SIG-M5 (cell line): ENCODE measurements around the gene SYT15.
"Not testable (repeated sequence)": the region's sequence is repeated elsewhere in the genome, so short reads cannot be mapped to it uniquely, and the experiment has no call there.

Experiments
- DNase-seq: peaks from one replicate; lab custom pipeline; 2025; lab: John Stamatoyannopoulos, UW

SYT15 gene

DNA sequence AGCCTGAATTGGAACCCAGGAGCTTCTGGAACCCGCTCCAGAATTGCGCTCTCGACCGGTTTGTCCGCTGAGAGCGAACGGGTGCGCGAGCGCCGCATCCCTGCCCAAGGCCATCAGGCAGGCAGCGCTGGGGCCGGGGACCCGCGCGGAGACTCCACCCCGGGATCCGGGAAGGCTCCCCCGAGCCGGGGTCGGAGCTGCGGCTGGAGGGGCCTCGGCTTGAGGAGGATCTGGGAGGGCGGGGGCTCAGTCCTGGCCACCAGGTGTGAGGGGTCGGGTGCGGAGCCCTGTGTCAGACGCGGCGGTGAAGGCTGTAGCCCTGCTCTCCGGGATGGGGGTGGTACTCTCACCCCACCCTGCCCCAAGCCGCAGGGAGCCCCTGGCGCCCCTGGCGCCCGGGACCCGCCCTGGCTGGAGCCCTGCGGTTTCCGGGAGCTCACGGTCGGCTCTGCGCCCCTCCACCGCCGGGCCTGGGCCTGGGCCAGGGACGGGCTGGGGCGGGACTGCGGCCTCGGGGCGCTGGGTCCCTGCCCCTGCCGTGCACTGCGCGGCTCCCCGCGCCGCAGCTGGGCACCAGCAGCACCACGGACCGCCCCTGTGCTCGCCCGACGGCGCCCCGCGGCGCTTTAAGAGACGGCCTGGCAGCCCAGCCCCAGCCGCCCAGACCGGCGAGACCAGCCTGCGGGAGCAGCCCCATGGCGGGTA, at the start of gene SYT15:
Gene SYT15, plus strand, starts transcription at position 655 of the 705 bp plus-strand sequence. Its CDS starts 41 bp downstream, at position 696.
- not testable (repeated sequence) for DNase-seq

DNA sequence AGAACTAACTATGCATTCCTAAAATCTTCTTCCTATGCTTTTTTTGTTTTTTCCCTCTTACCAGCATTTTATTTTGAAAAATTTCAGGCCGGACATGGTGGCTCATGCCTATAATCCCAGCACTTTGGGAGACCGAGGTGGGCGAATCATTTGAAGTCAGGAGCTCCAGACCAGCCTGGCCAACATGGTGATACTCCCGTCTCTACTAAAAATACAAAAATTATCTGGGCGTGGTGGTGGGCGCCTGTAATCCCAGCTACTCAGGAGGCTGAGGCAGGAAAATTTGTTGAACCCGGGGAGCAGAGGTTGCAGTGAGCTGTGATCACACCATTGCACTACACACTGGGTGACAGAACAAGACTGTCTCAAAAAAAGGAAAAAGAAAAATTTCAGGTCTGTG, 49.2 kb upstream of the SYT15 start:
- not testable (repeated sequence) for DNase-seq

DNA sequence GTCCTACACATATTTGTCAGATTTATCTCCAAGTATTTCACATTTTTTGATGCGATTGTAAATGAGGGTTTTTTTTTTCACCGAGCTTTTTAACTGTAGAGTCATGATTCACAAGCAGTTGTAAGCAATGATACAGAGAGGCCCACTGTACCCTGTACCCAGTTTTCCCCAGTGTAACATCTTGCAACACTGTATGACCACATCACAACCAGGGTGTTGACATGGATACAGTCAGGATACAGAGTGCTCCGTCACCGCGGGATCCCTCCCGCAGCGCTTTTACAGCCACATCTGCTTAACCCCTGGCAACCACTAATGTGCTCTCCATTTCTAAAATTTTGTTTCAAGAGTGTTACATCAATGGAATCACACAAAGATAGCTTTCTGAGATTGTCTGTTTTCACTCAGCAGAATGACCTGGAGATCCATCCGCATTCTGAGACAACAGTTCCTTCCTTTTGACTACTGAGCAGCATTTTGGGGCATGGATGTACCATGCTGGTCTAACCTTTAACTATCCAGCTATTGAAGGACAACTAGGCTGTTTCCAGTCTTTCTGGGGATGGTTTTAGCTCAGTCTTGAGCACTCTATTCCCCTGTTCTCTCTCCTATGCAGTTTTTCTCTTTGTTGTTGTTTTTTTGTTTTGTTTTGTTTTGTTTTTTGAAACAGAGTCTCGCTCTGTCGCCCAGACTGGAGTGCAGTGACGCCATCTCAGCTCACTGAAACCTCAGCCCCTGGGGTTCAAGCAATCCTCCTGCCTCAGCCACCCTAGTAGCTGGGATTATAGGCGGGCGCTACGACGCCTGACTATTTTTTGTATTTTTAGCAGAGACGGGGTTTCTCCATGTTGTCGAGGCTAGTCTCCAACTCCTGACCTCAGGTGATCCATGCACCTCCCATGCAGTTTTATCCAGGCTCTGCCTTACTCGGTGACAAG, 48.4 kb upstream of the SYT15 start:
- DNase-seq = no peak

DNA sequence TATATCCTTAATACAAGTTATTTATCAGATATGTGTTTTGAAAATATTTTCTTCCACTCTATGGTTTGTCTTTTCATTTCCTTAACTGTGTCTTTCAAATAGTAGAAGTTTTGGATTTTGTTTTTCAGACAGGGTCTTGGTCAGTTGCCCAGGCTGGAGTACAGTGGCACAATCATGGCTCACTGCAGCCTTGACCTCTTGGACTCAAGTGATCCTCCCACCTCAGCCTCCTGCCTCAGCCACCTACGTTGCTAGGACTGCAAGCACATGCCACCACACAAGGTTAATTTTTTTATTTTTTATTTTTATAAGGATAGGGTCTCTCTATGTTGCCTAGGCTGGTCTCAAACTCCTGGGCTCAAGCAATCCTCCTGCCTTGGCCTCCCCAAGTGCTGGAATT, 46.7 kb upstream of the SYT15 start:
- DNase-seq = not testable (repeated sequence)

DNA sequence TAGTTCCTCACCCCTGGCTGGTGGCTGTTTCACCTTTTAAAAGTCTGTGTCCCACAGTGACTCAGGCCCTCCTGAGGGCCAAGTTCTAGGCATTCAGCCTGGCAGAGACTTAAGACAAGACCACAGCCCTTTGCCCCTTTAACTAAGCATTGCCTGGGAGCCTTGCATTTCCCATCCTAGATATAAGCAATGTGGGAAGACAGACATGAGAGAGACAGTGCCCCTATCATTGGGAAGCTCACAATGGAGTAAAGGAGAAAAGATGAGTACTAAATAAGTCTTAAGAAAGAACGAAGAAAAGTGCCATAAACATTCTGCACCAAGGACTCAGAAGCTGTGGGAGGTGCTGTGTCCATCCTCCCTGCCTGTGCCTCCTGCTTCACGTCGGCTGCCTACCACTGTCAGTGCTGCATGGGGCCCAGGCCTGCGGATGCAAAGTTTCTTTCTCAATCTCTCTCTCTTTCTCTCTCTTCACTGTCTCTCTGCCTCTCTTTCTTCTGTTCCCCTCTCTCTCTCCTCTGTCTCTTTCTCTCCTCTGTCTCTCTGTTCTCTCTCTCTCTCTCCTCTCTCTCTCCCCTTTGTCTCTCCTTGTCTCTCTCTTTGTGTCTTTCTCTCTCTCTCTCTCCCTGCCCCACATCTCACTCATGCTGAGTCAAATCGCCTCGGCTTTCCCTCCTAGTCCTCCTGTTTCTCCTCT, 44.0 kb upstream of the SYT15 start:
- no peak for DNase-seq

DNA sequence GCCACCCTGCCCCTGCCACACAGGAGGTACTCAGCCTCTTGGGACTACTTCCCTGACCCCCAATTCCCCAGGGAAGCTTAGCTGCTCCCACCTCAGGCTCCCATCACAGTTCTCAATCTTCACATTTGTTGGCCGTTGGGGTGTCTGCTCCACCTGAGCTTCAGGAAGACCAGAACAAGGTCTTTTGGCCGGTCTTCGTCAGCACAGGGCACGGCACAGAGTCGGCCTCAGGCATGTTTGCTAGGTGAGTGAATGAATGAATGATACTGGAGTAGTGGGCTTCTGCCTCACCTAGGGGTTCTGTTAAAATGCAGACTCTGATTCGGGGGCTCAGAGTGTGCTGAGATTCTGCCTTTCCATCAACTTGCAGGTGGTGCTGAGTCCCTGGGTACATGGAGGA, 42.8 kb upstream of the SYT15 start:
- DNase-seq = no peak

DNA sequence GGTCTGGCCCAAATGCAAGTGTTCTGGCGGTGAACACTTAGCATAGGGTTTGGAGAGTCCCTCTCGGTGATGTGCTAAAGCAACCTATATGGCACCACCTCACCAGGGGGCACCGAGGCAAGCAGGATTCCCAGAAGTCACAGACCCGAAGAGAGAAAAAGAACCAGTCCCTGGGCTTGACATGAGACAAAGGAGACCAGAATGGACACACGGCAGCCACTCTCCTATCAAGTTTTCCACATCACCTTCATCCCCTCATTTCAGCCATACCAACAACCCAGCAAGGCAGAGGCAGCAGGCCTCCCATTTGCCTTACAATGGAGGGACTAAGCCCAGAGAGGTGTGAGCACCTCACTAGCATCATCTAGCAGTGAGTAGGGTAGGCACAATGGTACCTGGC, 42.1 kb upstream of the SYT15 start:
- no peak for DNase-seq

DNA sequence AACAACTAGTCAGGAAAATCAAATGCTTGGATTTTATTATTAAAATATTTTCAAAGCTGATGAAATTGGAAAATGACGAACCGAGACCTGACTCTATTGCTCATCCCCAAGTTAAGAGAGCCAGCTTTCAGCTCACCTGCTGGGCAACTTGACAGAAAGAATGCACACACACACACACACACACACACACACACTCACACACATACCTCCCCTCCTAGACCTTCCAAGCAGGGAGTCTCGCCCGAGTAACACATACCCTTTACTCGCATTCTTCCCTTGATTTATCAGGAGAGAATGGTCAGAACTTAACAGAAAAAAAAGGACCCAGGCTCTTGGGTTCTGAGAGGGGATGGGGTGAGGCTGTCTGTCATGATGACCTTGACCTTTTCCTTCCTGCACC, 41.6 kb upstream of the SYT15 start:
- DNase-seq = no peak

DNA sequence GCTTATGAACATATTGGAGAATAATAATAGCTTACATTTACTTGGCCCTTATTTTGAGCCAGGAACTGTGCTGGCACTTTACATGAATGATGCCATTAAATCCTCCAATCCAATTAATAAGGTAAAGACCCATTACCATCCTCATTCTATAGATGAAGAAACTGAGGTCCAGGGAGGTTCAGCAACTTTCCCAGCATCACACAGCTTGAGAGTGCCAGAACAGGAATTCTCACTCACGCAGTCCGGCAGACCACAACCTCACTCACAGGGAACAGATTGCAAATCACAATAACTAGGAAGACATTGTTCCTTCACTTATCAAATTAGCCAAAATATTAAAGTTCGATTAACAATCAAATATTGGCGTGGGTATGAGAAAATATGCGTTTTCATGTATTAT, 40.8 kb upstream of the SYT15 start:
- no peak for DNase-seq

DNA sequence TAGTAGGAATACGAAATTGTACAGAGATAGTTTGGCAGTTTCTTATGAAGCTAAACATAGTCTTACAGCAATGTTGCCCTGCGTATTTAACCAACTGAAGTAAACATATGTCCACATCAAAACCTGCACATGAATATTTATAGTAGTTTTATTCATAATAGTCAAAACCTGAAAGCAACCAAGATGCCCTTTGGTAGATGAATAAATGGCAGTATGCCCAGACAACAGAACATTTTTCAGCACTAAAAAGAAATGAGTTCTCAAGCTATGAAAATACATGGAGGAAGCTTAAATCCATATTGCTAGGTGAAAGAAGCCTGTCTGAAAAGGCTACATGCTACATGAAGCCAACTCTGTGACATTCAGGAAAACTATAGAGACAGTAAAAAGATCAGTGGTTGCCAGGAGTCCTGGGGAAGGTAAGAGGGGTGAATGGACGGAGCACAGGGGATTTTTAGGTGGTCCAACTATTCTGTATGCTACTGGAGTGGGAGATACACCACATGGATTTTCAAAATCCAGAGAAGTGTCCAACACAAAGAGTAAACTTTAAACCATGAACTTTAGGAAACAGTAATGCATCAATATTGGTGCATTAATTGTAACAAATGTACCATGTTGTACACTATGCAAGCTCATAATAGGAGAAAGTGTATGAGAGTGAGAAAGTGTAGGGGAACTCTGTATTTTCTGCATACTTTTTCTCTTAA, 40.1 kb upstream of the SYT15 start:
- no peak for DNase-seq

DNA sequence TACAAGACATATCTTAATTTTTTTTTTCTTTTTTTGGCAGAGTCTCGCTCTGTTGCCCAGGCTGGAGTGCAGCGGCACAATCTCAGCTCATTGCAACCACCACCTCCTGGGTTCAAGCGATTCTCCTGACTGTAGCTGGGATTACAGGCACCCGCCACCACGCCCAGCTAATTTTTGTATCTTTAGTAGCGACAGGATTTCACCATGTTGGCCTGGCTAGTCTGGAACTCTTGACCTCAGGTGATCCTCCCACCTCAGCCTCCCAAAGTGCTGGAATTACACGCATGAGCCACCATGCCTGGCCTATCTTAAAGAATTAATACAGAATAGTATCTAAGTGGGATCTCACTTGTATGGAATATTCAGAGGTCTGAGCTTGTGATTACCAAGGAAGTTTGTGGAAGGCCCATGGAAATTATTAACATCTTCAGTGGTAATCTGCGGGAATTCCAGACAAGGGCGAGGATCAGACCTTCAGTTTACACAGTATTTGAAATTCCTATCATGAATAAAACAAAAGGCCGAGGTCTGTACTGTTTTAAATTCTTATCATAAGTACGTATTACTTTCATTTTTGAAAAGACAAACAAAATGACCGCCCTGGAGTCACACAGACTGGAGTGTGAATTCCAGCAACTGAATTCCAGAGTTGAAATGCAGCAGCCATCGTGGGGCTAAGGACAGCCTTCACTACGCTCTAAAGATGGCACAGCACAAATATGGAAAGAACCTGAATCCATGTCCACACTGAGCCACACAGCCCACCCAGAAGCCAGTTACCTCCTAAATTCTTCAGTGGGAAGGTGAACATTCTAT, 39.1 kb upstream of the SYT15 start:
- DNase-seq = no peak

DNA sequence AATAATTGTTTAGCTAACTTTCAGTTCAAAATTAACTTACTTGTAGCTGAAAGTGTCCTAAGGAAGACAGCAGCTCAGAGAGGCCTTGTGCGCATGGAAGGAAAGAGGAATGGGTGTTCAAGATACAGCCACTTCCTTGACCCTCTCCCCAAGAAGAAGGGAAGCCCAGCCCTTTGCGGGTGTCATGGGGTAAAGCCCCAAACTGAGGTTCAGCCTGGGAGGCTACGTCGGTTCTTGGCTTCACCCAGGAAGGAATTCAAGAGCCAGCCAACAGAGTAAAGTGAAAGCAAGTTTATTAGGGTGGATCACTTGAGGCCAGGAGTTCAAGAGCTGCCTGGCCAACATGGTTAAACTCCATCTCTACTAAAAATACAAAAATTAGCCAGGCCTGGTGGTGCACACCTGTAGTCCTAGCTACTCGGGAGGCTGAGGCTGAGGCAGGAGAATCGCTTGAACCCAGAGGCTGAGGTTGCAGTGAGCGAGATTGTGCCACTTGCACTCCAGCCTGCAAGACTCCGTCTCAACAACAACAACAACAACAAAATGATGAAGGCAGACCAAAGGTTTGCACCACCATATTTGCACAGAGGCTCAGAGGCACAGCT, 38.4 kb upstream of the SYT15 start:
- no peak for DNase-seq

DNA sequence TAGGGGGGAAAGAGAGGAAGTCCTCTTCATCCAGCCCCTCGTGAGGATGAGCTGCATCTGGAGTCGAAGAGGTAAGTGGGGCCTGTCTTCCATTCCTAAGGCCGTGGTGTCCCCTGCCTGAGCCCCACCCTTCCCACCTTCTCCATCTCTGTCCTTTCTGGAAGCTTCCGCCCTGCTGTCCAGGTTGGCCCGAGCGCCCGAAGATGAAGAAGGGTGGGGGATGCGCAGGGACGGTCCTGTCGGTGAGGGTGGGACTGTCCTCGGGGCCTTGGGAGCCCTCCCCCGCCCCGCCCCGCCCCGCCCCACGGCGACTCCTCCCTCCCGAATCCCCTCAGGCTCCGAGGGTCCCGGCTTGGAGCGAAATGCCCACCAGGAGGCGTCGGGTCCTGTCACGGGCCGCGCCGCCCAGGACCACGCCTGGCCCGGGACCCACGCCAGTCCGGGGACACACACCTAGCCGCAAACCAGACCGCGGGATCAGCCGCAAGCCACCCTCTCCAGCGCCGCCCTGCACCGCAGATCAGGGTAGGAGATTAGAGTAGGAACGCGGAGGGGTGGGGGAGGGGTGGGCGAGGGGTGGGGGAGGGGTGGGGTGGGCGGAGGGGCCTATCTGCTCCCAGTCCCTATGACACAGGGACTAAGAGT, 37.8 kb upstream of the SYT15 start:
- DNase-seq = no peak

DNA sequence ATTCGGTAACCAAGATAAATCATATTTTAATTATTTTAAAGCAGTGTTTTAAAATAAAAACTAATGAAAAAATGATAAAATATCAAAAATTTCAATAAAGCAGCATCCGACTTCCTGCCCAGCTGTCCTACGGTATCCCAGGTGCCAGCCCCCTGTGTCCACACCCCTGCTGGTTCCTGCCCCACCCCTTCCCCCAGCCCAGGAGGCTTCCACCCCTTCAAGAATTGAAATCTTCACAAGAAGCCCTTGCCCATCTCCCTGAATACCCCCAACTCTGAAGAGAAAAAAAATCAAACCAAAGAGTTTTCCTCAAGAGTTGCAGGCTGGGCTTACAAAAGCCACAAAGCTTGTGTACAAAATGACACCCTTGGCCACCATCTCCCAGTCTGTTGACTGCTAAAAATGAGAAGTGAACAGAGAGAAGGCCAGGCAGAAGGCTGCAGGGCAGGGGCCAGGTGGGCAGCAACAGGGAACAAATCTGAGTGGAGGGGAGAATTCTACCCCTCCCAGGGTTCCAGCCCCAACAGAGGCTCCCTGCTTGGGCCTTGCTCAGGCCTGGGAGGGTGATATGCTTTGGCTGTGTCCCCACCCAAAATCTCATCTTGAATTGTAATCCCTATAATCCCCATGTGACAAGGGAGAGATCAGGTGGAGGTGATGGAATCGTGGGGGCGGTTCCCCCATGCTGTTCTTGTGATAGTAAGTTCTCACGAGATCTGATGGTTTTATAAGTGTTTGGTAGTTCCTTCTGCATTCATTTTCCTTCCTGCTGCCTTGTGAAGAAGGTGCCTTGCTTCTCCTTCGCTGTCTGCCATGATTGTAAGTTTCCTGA, 37.0 kb upstream of the SYT15 start:
- no peak for DNase-seq

DNA sequence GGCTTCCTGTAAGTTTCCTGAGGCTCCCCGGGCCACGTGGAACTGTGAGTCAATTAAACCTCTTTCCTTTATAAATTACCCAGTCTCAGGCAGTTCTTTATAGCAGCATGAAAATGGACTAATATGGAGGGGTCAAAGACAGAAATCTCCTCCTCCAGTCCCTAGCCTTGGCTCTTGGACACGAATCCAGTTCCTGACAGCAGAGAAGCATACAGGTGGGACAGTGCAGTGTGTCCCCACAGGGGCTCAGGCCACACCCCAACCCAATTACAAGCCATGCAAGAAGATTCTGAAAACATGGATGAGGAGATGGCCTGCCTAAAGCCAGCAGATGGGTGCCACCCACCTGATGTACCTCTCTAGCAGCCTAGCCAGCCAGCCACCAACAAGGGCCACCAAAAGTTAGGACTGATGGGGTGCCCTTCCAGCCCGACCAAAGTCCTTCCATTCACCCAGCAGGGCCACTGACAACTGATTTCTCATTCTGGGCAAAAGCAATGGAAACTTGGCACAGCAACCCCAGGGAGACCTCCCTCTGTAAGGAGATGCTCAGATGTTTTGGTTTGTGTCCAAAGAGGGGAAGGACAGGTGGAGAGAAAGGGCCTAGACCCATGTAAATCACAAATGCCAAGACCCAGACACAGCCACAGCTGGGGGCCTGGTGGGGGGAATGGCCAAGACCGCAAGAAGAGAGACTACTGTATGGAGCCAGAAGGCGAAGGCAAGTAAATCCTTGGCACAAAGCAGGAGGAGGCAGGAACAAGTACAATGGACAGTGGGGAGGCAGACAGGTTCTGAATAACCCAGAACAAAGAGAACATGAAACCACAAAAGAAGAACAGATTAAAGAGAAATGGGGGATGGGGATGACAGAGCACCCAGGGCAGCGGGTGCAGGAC, 36.1 kb upstream of the SYT15 start:
- no peak for DNase-seq

DNA sequence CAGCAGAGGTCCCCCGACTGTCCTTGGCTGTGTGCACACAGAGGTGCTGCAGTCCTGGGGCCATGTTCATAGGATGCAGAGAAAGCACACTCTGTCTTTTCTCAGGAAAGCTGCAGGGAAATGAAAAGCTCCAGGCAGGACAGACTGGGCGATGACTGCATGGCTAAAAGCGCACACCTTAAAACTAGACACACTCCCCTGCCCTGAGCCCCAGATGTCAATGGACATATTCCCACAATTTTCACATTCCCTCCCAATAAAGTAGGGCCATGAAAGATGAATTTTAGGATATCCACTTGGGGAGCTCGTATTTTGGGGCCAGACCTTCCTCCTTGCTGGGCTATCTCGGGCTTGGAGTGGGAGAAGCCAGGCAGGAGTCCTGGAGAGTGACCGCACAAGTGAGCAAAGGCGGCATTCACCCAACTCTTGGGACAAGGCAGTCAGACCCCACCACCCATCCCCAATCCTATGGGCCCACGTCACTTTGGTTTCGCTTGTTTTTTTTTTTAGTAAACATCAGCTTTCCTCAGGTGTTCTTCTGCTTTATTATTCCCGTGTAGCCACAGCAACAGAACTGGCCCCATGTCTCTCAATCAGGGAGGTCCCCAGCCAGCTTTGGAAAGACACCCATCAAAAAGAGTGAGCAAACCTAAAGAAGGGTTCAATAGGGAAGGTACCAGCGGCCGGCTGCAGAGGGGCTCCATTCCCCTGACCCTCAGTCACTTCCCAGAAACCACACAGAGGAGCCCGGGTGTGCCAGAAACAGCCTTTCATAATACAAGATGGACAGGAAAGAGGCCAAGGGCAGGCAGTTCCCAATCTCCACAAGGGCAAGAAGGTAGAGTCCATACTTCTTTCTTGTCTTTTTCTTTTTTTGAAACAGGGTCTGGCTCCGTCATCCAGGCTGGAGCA, 35.2 kb upstream of the SYT15 start:
- no peak for DNase-seq
